GM15510 (cell line): ENCODE measurements around the gene SMIM3.
"Not testable (repeated sequence)": the region's sequence is repeated elsewhere in the genome, so short reads cannot be mapped to it uniquely, and the experiment has no call there.

Experiments used
- POLR2A ChIP-seq: IDR thresholded peaks from 3 replicates; pipeline ENCODE4 v1.6.1; 2011; ENCODE audit warnings: borderline replicate concordance; ENCODE audit not compliant: insufficient read length; ENCODE audit errors: extremely low read depth

Gene SMIM3

DNA sequence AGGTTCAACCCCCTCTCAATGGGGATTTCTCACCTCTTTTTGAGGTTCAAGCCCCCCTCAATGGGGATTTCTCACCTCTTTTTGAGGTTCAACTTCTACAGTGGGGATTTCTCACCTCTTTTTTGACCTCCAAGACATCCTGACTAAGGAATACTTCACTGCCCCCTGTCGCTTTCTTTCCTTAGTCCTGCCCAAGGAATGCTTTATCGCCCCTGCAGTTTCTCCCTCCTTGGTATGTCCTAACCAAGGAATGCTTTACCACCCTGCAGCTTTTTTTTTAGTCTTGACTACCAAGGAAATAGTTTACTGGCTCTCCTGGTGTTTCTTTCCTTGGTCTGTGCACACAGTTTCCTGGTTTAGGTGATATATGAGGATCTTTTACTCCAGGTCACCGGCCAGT, 58.1 kb downstream of the SMIM3 start:
- no peak for TF ChIP-seq POLR2A

DNA sequence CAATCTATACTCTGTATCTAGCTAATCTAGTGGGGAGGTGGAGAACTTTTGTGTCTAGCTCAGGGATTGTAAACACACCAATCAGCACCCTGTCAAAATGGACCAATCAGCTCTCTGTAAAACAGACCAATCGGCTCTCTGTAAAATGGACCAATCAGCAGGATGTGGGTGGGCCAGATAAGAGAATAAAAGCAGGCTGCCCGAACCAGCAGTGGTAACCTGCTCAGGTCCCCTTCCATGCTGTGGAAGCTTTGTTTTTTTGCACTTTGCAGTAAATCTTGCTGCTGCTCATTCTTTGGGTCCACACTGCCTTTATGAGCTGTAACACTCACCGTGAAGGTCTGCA, 67.7 kb downstream of the SMIM3 start, which contains the start of gene IRGM:
TSS of gene IRGM (plus strand) at position 214 of the 346 bp plus-strand sequence. CDS start 1,603 bp downstream, outside the sequence.
- not testable (repeated sequence) for TF ChIP-seq POLR2A
